Measurements from ENCODE around the gene EPSTI1.
"Not testable (repeated sequence)": the region's sequence is repeated elsewhere in the genome, so short reads cannot be mapped to it uniquely, and the experiment has no call there.

Gene EPSTI1

DNA sequence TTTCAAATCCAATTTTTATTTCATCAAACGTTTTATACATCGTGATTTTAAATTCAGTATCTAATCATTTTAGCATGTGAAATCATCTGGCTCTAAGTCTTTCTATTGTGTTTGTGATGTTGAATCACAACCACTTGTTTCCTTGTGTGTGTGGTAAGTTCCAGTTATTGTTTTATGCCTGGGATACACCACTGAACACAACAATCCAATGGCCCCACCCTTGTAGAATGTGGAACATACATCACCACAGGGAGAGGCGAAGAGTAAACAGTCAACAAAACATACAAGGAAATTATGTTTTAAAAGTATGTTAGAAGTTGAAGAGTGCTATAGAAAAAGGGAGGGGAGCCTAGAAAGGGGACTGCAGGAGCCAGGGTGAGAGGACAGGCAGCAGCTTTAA lies 100.5 kb downstream of the EPSTI1 start:
- no peak for DNase-seq

DNA sequence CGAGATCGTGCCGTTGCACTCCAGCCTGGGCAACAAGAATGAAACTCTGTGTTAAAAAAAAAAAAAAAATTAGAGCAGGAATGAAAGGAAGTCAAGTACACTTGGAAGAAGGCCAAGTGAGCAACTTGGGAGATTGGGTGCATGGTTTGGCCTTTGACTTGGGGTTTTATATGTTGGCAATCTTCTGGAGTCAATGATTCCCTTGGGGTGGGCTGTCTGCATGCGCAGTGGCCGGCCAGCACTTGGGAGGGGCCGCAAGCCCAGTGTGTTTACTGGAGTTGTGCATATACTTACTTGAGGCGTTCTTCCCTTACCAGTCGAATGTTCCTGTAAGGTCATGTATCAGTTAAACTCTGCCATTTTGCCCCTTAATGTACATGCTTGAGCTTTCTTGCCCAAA lies 106.7 kb downstream of the EPSTI1 start:
- DNase-seq: no peak

DNA sequence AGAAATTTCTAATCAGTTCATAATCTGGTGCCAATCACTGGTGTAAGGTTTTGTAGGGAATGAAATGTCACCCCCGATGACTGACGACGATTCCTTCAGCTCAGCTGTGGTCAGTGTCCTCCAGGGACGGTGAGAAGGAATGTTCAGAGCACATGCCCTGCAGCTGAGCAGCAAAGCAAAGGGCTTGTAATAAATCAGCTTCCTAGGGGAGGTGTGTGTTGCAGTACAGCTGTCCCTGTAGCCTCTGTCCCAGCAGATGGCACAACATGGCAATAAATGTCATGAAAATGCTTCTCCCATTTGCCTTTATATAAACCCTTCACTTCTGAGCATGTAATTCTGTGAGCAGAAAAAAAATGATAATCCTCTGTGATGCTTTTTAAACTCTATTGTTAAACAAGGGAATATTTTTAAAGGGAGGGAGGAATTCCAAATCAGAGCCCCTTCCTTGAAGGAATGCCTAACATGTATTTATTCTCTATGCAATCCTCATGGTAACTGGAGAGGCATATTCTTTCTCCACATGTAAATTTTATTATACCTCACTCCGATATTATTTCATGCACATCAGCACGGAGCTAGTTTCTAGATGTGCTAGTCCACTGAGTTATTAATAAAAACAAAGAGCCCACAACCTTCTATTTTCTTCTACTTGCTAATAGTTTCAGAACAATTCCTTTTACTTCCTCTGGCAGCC lies 108.1 kb downstream of the EPSTI1 start:
- no peak for DNase-seq

DNA sequence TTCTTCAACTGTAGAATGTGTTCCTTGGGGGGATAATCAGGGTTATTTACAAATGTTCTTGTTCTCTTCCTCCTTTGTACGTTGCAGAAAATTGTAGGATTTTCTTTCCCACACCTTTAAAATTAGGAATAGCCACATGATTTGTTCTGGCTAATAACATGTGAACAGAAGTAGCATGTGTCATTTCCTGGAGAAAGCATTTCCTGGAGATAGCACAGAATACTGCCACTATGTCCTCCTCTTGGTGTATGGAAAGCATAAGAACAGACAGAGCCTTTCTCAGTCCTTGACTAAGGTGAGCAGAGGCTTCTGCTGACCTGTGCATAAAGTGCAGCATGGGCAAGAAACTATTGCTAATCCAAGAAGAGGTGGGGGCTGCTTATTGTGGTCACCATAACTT lies 108.9 kb downstream of the EPSTI1 start:
- no peak for DNase-seq

DNA sequence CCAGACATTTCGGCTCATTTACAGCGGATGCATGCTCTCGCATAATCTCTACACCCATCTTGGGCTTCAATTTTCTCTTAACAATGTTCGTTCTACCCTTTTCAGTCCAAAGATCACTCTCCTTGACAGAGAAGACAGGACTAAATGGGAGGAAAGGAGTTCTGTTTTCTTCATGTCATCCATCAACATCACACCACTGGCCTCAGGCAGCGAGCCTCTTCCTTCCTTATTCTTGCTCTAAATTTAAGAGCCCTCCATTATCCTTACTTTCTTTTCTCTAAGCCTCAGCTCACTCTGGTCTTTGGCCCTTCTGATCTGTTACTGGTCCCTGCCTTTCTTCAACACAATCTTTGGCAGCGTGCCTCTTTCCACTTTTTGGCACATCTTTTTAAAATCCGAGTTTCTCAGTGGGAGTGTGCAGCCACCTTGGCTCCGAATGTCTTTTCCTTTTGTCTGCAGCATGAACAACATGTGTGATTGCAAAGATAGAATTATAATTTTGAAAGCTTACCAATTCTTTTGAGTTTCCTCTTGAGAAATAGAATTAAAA lies 111.9 kb downstream of the EPSTI1 start:
- no peak for DNase-seq

DNA sequence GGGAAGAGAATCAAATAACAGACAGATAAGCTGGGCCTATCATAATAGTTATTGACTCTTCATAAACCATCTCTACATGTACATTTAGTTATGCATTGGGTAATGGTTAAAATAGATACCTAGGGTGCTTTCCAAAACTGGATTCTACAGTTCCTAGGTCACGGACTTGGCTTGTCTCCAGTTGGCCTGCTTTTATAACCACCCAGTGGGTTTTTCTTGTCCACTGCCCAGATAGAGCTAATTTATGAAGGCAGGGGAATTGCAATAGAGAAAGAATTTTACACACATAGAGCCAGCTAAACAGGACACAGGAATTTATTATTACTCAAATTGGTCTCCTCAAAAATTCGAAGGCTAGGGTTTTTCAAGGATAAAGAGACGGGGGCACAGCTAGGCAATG lies 113.3 kb downstream of the EPSTI1 start:
- no peak for DNase-seq

DNA sequence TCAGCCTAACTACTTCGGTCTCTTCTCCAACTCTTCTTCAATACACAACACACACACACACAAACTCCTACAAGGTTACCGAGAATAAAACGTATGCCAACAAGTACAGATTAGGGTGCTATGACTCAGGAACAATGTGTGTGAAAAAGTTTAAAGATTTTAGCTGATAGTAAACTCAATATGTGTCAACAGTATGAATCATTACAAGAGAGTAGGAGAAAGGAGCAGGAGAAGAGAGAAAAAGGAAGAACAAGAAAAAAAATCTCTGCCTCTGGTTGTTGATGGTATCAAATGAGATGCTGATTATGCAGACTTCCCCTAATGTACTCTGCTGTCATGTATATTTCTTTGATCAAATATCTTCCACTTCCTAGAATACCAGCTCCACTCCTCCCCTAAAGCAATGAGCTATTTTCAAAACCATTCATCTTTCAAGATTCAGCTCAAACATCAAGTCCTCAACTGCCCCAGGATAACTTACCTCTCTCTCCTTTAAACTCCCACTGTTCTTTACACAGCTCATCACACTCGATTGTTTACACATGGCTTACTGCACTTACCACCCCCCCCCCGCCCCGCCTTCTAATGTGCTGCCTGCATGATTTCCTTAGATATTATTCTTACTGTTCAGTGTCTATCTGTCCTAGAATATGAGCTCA lies 115.0 kb downstream of the EPSTI1 start:
- no peak for DNase-seq

DNA sequence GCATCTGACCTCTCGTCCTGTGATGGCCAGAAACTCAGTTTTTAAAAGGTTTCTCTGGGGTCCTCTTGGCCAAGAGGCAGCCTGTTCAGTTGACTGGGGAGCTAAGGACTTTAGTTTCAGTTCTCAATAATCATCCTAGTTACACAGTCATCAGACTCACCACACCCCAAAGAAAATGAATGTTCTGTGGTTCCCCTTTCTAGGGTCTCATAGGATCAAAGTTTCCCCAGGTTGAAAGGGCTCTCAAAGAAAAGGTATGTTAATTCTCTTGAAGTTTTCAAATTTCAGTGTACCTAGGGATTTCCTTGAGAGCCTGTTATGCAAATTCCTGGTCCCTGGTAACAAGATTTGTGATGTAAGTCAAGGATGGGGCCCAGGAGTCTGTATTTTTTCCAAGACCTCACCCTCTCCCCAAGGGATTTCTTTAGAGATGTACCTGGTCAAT lies 115.7 kb downstream of the EPSTI1 start:
- DNase-seq: no peak

DNA sequence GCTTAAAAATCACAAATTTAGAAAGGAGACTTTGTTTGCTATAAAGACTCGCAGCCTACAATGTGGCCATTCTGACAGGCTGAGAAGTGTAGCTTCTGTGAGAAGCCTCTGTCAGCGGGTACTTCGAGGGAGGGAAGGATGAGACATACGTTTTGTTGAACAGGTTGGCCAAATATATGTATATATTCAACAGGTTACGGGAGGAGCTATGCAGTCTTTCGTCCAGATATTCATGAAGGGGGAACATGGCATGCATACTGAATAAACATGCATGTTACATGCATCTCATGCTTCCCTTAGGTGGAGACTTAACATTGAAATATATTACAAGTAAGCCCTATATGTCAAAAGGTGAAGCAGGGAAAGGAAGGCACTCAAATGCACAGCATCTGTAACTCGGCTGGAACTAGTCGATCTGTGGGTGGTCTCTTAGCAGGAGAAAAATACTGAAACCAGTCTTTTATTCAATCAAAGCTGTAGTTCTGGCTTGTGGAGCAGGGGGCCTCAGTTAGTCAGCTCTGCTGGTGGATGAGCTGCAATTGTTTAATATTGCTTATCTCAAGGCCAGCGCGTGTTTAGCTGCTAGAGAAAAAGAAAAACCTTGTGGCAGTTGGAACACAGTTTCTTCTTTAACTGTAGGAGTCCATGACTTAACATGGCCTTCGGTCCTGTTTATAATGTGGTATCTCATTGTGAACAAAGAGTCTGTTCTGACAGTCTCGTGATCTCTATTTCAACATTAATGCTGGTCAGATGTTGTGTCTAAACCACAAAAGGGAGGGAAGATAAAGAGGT lies 116.4 kb downstream of the EPSTI1 start:
- no peak for DNase-seq

DNA sequence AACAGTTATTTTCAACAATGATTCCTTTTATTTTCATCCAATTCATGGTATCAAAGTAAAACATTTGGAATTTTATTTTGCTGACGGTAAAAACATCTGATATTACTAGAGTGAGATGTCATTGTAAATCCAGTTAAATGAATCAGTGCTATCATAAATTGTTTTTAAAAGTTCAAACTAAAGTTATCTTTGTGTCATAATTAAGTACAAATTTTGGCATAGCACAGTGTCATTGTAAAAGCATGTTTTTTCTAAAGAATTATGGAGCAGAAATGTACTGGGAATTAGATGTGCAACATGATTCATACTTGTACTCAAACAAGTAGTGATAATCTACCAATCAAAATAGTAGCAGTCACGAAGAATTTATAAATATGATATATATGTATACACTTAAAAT lies 117.8 kb downstream of the EPSTI1 start:
- no peak for DNase-seq

DNA sequence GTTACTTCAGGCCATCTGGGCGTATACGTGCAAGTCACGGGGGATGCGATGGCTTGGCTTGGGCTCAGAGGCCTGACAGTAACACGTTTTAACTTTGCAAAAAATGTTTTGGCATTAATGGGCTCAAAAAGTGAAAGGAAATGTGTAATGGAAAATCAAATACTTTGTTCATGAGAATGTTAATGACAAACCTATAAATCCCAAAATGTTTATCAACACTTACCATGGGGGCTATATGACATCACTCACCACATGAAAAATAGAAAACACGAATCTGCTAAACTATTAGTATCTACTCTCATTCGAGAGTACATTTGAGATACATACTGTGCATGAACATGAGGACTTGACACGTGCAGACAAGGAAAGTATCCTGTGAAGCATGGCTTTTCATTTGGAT lies 119.0 kb downstream of the EPSTI1 start:
- DNase-seq: no peak

DNA sequence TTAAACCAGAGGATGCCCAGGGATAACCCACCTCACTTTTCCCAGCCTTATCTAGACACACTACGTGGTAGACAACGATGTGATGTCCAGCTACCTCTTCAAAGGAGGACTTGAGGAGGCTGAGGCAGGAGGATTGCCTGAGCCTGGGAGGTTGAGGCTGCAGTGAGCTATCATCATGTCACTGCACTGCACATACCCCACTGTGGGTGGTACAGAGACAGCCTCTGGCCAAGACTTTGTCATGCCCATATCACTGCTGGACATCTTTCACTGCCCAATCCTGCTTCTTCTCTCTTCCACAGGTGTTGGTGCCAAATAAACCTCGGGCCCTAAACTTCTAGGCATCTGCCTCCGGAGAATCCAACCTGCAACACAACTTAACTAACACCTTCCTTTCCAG lies 124.8 kb downstream of the EPSTI1 start:
- DNase-seq: no peak

DNA sequence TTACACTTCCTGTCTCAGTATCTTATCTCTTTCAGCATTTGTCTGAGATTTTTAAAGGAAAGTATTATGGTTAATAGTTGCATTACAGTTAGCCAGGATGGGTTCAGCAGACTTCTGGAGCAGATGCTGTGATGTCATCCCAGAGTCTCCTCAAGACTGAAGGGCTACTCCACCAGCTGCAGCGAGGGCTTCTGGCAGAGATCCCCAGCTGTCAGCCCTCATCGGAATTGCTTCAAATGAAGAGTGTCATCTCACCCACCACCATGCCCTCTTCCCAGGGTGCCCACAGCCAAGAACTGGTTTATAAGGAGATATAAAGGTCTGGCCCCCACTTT lies 126.3 kb downstream of the EPSTI1 start:
- DNase-seq: no peak

DNA sequence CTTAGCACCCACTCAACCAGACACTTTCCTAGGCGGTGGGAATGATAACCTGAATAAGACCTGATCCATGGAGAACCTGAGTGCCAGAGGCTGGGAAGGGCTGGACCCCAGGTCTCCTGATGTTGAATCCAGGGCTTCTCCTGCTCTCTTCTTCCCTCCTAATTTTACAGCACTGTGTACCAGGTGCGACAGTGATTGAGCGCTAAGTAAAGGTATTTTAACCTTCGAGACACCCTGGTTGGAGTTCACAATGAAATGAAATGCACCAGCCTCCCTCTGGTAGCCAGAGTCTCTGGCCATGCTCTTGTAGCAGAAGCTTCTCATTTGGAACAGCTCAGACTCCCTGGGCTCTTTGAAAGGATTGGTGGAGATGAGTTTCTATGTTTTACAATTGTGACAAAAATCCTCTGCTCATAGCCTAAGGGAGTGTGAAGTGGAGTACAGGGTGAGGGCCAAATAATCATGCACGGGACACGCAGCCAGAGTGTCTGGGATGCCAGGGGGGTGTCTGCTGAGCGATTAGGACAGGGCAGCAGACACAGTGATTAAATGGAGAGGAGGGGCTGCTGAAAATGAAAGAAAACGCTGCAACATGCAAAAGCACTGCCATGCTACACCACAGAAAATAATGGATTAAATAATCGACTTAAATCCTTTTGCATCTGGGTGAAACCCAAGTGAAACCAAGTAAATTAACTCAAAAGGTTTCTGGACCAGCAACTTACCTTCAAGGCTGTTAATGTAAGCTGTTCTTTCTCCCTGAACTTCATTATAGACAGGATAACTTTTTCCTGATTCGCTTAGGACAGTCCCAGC lies 126.9 kb downstream of the EPSTI1 start:
- DNase-seq: no peak

DNA sequence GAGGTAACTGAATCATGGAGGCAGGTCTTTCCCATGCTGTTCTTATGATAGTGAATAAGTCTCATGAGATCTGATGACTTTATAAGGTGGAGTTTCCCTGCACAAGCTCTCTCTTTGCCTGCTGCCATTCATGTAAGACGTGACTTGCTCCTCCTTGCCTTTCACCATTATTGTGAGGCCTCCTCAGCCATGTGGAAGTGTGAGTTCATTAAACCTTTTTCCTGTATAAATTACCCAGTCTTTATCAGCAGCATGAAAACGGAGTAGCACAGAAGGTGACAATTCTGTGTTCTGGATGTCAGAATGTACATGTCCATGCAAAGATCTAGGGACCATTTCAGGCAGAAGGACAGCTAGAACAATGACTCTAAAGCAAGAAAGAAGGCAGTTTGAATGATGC lies 129.7 kb downstream of the EPSTI1 start:
- DNase-seq: not testable (repeated sequence)

DNA sequence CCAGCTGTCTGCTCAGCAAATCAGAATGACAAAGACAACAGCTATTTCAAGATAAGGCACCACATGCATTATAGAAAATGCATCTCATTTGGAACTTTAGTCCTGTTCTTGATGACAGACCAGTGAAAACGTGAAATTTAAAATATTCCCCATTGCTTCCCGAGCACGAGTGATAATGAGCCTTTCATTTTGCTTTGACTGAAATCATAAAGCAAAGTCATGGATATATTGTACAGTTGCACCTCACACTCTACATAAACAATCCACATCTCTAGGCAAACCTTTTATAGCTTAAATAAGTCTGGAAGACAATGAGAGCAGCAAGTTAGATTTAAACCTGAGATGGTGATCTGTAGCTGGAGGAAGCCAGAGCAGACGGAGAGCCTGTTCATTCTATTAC lies 131.6 kb downstream of the EPSTI1 start:
- DNase-seq: no peak

DNA sequence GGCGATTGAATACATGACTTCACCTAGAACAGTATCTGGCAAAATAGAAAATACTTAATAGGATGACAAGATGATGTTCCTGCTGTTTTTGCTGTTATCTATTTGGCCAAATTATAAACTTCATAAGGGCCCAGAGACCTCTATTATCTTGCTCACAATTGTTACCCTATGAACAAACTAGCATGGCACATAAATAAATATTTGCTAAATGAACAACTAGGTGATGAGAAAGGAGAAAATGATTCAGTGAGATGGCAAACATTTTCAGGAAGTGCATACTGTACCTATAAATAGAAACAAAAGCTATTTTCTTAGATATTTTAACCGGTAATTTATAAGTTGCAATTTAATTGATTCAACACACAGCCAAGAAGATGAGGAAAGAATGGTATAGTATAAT lies 132.3 kb downstream of the EPSTI1 start:
- DNase-seq: no peak

DNA sequence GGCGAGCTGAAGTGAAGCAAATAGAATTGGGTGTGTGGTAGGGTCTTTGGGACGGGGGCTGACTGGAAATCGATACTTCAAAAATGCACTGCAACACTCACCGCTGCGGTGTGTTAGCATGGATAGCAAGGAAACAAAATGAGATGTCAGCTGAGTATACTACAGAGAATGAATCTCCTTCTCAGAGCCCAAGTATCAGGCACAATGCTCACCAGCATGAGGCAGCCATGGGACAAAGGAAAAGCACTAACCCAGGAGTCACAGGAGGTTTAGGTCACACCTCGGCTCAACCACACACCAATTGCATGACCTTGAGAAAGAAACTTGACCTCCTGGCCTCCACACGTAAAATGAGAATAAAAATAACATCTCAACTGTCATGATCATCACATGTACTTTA lies 136.6 kb downstream of the EPSTI1 start:
- no peak for DNase-seq

DNA sequence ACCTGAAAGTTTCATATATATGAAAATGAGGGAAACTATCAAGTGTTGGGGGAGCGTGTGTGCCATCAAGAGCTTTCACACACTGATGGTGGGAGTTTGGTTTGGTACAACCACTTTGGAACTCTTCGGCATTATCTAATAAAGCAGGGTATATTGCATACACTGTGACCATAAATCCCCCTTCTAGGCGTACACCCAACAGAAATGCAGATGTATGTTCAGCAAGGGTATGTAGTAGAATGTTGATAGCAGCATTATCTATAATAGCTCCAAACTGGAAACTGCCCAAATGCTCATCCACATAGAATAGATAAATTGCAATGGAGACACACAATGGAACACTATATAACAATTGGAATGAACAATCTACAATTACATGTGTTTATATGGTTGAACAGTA lies 139.9 kb downstream of the EPSTI1 start:
- DNase-seq: no peak

DNA sequence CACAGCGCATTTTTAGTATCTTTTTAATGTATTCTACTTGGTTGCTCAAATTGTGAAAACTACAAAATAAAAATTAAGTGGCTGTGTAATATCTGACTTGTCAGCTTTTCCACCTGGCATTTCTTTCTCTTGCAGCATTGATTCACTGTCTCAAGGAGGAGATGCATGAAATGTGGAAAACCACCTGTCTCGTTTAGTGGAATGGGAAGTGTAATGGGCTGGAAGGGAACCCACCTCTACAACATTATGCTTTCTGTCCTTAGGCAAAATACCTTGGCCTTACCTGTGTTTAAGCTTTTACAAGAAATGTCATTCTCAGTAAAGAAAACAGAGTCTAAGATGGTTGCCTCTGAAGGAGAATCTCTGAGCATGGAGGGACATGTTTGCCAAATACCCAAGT lies 142.8 kb downstream of the EPSTI1 start:
- no peak for DNase-seq

DNA sequence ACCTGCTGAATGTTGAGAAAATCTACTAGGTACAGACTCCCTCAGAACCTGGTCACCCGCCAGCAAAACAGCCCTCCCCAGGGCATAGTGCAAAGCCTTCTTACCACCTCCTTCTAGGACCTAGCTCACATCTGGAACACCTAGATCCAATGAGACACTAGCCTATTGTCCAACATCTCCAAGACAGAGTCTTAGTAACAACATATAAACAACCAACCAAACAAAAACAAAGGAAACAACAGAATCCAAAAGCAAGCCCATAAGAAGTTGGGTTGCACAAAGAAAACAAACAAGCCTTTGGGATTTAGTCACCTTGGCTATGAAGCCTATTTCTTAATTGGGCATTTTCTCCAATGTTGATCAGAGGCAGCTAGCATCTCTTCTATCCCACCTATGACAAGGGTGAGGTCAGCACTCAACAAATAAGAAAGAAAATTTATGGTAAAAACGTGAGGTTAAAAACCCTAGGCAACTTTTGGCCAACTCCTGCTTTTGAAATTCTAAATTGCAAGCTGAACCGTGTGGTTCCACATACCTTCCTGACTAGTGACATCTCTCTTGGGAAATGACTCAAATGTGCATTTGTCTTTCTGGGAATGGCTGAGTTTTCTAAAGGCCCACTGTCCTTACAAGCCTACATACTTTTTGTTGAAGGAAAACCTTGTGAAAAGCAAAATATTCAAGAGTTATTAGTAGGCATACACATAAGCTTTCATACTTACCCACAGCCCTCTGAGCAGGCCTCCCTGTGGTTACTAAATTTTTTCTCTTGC lies 144.0 kb downstream of the EPSTI1 start:
- DNase-seq: no peak
